HepG2 (cell line): ENCODE data around the gene NAA25. TPM values are rescaled to one million over a fixed set of nuclear protein-coding genes. Genes with fewer than 3 reads are reported as not detected.

Experiments used
- DNMT3B ChIP-seq: conservative IDR thresholded peaks from 2 replicates; pipeline ENCODE4 v1.6.1; 2016; ENCODE audit warnings: missing biosample characterization, control low read depth
- FOXC1 ChIP-seq: sonication (generic); formaldehyde crosslinking; IDR thresholded peaks from 2 replicates; pipeline ENCODE4 v1.8.0; 2022; ENCODE audit warnings: mild to moderate bottlenecking, missing genetic modification reagents, borderline replicate concordance
- HES4 ChIP-seq: sonication (generic); formaldehyde crosslinking; IDR thresholded peaks from 2 replicates; pipeline ENCODE4 v1.9.0; 2021; ENCODE audit warnings: mild to moderate bottlenecking, missing genetic modification reagents, borderline replicate concordance
- HMGA1 ChIP-seq: sonication (generic); formaldehyde crosslinking; conservative IDR thresholded peaks from 2 replicates; pipeline ENCODE4 v1.4.0; 2020; ENCODE audit warnings: missing genetic modification reagents
- MAFK ChIP-seq, 2 experiments: IDR thresholded peaks in 1 of 2; conservative IDR thresholded peaks in 1 of 2; 2 replicates each; pipeline ENCODE4 v1.6.1; 2011; ENCODE audit warnings: improper control_type of control experiment in 2 of 2, low read length in 2 of 2
- MYC ChIP-seq: sonication (generic); formaldehyde crosslinking; IDR thresholded peaks from 2 replicates; pipeline ENCODE4 v1.9.0; 2021; ENCODE audit warnings: missing genetic modification reagents, borderline replicate concordance
- PITX1 ChIP-seq: sonication (generic); formaldehyde crosslinking; IDR thresholded peaks from 2 replicates; pipeline ENCODE4 v1.5.1; 2020; ENCODE audit warnings: mild to moderate bottlenecking, missing genetic modification reagents
- REXO4 ChIP-seq: sonication (generic); formaldehyde crosslinking; IDR thresholded peaks from 2 replicates; pipeline ENCODE4 v1.8.0; 2022; ENCODE audit warnings: missing genetic modification reagents, mild to moderate bottlenecking, borderline replicate concordance
- RFXAP ChIP-seq: sonication (generic); formaldehyde crosslinking; IDR thresholded peaks from 2 replicates; pipeline ENCODE4 v1.4.0; 2020; ENCODE audit warnings: missing genetic modification reagents, borderline replicate concordance
- ZBTB42 ChIP-seq: sonication (generic); formaldehyde crosslinking; IDR thresholded peaks from 2 replicates; pipeline ENCODE4 v1.5.0; 2020; ENCODE audit warnings: mild to moderate bottlenecking, missing genetic modification reagents
- ZNF143 ChIP-seq: sonication (generic); formaldehyde crosslinking; IDR thresholded peaks from 2 replicates; pipeline ENCODE4 v1.4.0; 2020; ENCODE audit warnings: missing genetic modification reagents
- ZNF225 ChIP-seq: sonication (generic); formaldehyde crosslinking; IDR thresholded peaks from 2 replicates; pipeline ENCODE4 v1.4.0; 2020; ENCODE audit warnings: mild to moderate bottlenecking, missing genetic modification reagents
- polyA plus RNA-seq, 8 experiments: library from polyadenylated mRNA; depleted of rRNA in 3 of 8; stranded (reverse) in 7 of 8; unstranded in 1 of 8; fragments of >200 nt; fragmentation: Illumina TruSeq in 4 of 8; extraction: Trizol in 4 of 8; gene quantifications; 2 replicates each; pipeline versions ENCODE4 v1.2.1 to v1.2.3, GENCODE V29; 2011 to 2016; ENCODE audit warnings: low read depth in 4 of 8, missing spikeins in 1 of 8, mixed read lengths in 1 of 8; ENCODE audit not compliant: insufficient read depth in 1 of 8
- total RNA-seq, 5 experiments: library from RNA; depleted of rRNA; stranded (reverse); fragments of >200 nt; fragmentation: Illumina TruSeq; extraction: Trizol; gene quantifications; 2 replicates each; pipeline ENCODE4 v1.2.3, GENCODE V29; 2016; ENCODE audit warnings: low read depth in 1 of 5
- TF ChIP-seq, protein P1 (sequence below): sonication (generic); formaldehyde crosslinking; IDR thresholded peaks from 2 replicates; pipeline ENCODE4 v1.5.0; 2020; ENCODE audit warnings: missing genetic modification reagents
- TF ChIP-seq, protein P2 (sequence below): sonication (generic); formaldehyde crosslinking; IDR thresholded peaks from 2 replicates; pipeline ENCODE4 v1.8.1; 2023; ENCODE audit warnings: mild to moderate bottlenecking, missing genetic modification reagents, borderline replicate concordance
- TF ChIP-seq, protein P3 (sequence below): sonication (generic); formaldehyde crosslinking; IDR thresholded peaks from 2 replicates; pipeline ENCODE4 v1.8.0; 2022; ENCODE audit warnings: missing genetic modification reagents, mild to moderate bottlenecking, borderline replicate concordance
- TF ChIP-seq, protein P4 (sequence below): sonication (generic); formaldehyde crosslinking; IDR thresholded peaks from 2 replicates; pipeline ENCODE4 v1.8.0; 2022; ENCODE audit warnings: mild to moderate bottlenecking, missing genetic modification reagents
- TF ChIP-seq, protein P5 (sequence below): sonication (generic); formaldehyde crosslinking; IDR thresholded peaks from 2 replicates; pipeline ENCODE4 v1.9.0; 2021; ENCODE audit warnings: mild to moderate bottlenecking, missing genetic modification reagents

NAA25 gene
- total and polyA plus RNA-seq, 2 of the 13 experiments (the other 11 are each of a cell fraction or from before 2014, with no cell fraction given), result 11.4 to 32.0 TPM

DNA sequence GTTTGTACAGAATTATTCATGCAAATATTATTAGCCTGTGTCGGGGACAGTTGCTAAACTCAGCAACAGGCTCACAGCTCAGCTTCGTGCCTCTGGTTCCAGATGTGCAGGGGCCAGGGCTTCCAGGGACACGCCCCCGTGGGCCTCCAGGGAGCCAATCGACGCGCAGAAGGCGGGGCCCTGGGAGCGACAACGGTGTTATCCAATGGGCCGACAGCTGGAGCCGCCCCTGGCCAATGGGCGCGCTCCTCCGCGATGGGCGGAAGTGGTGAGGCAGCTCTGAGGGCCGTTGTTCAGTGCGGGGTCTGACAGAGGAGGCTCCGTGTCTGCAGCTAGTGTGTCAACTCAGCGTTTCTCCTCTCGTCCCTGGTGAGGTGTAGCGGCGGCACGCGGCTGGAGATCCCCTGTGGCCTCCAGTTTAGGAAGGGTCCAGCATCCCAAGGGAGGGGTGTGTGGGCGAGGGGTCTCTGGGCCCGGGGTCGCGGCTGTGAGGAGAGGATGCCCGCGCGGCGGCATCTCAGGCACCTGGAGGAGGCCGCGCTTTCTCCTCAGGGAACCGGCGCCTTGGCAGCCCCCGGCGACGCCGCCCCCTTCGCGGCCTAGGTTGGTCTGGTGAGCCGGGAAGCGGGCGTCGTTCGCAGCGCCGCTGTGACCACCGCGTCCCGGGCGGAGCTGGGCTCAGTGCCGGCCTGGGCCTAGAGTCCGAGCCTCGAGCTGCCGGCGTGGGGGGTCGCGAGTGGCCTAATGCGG is 16.8 kb upstream of the NAA25 start, which contains the start of gene TRAFD1 (continued):
- TF ChIP-seq, protein P1, sequence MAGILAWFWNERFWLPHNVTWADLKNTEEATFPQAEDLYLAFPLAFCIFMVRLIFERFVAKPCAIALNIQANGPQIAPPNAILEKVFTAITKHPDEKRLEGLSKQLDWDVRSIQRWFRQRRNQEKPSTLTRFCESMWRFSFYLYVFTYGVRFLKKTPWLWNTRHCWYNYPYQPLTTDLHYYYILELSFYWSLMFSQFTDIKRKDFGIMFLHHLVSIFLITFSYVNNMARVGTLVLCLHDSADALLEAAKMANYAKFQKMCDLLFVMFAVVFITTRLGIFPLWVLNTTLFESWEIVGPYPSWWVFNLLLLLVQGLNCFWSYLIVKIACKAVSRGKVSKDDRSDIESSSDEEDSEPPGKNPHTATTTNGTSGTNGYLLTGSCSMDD, result 0 out of 2 replicates have a peak, but pooled peaks have one; percentile 38
- TF ChIP-seq RFXAP, result 0 out of 2 replicates have a peak, but pooled peaks have one; percentile 54
- TF ChIP-seq REXO4 (CRISPR knock-in tag), result no peak
- TF ChIP-seq, protein P2, sequence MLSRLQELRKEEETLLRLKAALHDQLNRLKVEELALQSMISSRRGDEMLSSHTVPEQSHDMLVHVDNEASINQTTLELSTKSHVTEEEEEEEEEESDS (CRISPR knock-in tag), result no peak
- peak; percentile 32; the same call in 1 of the 2 replicates for TF ChIP-seq ZNF143
- 0 out of 2 replicates have a peak, but pooled peaks have one; percentile 24 for TF ChIP-seq DNMT3B
- TF ChIP-seq ZBTB42 (CRISPR knock-in tag), result peak; percentile 100
- TF ChIP-seq MYC (CRISPR knock-in tag), result peak; percentile 69; the same call in 1 of the 2 replicates
- peak; percentile 92 to 97 for TF ChIP-seq MAFK (conservative IDR thresholded peaks at IDR 0.05 in 1 of 2, IDR thresholded peaks at IDR 0.05 in 1 of 2; ENCODE audit: low read length in 2 of 2)
- TF ChIP-seq, protein P3, sequence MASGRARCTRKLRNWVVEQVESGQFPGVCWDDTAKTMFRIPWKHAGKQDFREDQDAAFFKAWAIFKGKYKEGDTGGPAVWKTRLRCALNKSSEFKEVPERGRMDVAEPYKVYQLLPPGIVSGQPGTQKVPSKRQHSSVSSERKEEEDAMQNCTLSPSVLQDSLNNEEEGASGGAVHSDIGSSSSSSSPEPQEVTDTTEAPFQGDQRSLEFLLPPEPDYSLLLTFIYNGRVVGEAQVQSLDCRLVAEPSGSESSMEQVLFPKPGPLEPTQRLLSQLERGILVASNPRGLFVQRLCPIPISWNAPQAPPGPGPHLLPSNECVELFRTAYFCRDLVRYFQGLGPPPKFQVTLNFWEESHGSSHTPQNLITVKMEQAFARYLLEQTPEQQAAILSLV (CRISPR knock-in tag), result peak; percentile 84; the same call in 1 of the 2 replicates
- TF ChIP-seq, protein P4, sequence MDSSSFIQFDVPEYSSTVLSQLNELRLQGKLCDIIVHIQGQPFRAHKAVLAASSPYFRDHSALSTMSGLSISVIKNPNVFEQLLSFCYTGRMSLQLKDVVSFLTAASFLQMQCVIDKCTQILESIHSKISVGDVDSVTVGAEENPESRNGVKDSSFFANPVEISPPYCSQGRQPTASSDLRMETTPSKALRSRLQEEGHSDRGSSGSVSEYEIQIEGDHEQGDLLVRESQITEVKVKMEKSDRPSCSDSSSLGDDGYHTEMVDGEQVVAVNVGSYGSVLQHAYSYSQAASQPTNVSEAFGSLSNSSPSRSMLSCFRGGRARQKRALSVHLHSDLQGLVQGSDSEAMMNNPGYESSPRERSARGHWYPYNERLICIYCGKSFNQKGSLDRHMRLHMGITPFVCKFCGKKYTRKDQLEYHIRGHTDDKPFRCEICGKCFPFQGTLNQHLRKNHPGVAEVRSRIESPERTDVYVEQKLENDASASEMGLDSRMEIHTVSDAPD (CRISPR knock-in tag), result no peak
- TF ChIP-seq, protein P5, sequence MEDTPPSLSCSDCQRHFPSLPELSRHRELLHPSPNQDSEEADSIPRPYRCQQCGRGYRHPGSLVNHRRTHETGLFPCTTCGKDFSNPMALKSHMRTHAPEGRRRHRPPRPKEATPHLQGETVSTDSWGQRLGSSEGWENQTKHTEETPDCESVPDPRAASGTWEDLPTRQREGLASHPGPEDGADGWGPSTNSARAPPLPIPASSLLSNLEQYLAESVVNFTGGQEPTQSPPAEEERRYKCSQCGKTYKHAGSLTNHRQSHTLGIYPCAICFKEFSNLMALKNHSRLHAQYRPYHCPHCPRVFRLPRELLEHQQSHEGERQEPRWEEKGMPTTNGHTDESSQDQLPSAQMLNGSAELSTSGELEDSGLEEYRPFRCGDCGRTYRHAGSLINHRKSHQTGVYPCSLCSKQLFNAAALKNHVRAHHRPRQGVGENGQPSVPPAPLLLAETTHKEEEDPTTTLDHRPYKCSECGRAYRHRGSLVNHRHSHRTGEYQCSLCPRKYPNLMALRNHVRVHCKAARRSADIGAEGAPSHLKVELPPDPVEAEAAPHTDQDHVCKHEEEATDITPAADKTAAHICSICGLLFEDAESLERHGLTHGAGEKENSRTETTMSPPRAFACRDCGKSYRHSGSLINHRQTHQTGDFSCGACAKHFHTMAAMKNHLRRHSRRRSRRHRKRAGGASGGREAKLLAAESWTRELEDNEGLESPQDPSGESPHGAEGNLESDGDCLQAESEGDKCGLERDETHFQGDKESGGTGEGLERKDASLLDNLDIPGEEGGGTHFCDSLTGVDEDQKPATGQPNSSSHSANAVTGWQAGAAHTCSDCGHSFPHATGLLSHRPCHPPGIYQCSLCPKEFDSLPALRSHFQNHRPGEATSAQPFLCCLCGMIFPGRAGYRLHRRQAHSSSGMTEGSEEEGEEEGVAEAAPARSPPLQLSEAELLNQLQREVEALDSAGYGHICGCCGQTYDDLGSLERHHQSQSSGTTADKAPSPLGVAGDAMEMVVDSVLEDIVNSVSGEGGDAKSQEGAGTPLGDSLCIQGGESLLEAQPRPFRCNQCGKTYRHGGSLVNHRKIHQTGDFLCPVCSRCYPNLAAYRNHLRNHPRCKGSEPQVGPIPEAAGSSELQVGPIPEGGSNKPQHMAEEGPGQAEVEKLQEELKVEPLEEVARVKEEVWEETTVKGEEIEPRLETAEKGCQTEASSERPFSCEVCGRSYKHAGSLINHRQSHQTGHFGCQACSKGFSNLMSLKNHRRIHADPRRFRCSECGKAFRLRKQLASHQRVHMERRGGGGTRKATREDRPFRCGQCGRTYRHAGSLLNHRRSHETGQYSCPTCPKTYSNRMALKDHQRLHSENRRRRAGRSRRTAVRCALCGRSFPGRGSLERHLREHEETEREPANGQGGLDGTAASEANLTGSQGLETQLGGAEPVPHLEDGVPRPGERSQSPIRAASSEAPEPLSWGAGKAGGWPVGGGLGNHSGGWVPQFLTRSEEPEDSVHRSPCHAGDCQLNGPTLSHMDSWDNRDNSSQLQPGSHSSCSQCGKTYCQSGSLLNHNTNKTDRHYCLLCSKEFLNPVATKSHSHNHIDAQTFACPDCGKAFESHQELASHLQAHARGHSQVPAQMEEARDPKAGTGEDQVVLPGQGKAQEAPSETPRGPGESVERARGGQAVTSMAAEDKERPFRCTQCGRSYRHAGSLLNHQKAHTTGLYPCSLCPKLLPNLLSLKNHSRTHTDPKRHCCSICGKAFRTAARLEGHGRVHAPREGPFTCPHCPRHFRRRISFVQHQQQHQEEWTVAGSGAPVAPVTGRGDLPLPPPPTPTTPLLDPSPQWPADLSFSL (CRISPR knock-in tag), result 0 out of 2 replicates have a peak, but pooled peaks have one; percentile 33
- peak; percentile 63; the same call in 1 of the 2 replicates for TF ChIP-seq PITX1
- peak; percentile 88; the same call in 1 of the 2 replicates for TF ChIP-seq ZNF225 (CRISPR knock-in tag)
- TF ChIP-seq FOXC1, result peak; percentile 84
- peak; percentile 54; the same call in 1 of the 2 replicates for TF ChIP-seq HES4 (CRISPR knock-in tag)
- no peak for TF ChIP-seq HMGA1 (CRISPR knock-in tag)
